Measurements from ENCODE around the gene KLK10. TPM values are rescaled to one million over a fixed set of nuclear protein-coding genes. Genes with fewer than 3 reads are reported as not detected.

The KLK10 gene
- total and polyA plus RNA-seq, 2 donors (not counting 3 experiments of a cell fraction or from before 2014, with no cell fraction given), result not detected

- H3K27me3 ChIP-seq (ENCODE audit: control insufficient read depth in 2 of 2, insufficient read depth in 2 of 2, low read length in 2 of 2), result no peaks in the 10 kb centered on the region
- H3K4me2 ChIP-seq (ENCODE audit: insufficient read depth, low read length), result no peak overlapping the region
- no peaks in the 10 kb centered on the region for H3K9me3 ChIP-seq (replicated peaks; ENCODE audit: control insufficient read depth, insufficient read depth, low read length)
- no peaks in the 10 kb centered on the region for H3K4me1 ChIP-seq (ENCODE audit: control insufficient read depth, extremely low read depth, insufficient read depth, low read length)
- H3K9ac ChIP-seq (replicated peaks; ENCODE audit: extremely low read depth, insufficient read depth, low read length), result no peak overlapping the region
- no peaks in the 10 kb centered on the region for H3K9me1 ChIP-seq (replicated peaks; ENCODE audit: control insufficient read depth, extremely low read depth, insufficient read depth, low read length)
- H3K27ac ChIP-seq (ENCODE audit: insufficient read depth, low read depth, low read length), result no peak overlapping the region
- dilution Hi-C loops (cut with MboI; ENCODE audit: extremely low pct_ligation_motif_present, low sequenced_read_pairs) (no loop called here), intact Hi-C loops (cut with micrococcal nuclease) (no loop called here)
- ChIA-PET CTCF (no interaction called here), POLR2A (no interaction called here)
- TF ChIP-seq POLR2AphosphoS5 (IDR thresholded peaks at IDR 0.05; ENCODE audit: insufficient read depth, low read depth, low read length), result no peak
- no peak for TF ChIP-seq FOS (IDR thresholded peaks at IDR 0.05; ENCODE audit: borderline replicate concordance, insufficient read depth, low read length)
- no peak for TF ChIP-seq CTCF (IDR thresholded peaks at IDR 0.05; ENCODE audit: extremely low read depth in 1 of 2, insufficient read depth in 1 of 2, low read depth in 1 of 2, low read length in 2 of 2)
- TF ChIP-seq MYC (IDR thresholded peaks at IDR 0.05; ENCODE audit: low read depth, low read length), result no peak
- TF ChIP-seq EZH2 (IDR thresholded peaks at IDR 0.05; ENCODE audit: borderline replicate concordance, low read depth, low read length, severe bottlenecking), result no peak
- no peak for TF ChIP-seq GATA2 (IDR thresholded peaks at IDR 0.05; ENCODE audit: insufficient read depth, insufficient read length, low read depth, low read length)
- TF ChIP-seq POLR2A (IDR thresholded peaks at IDR 0.05; ENCODE audit: low read depth, low read length), result no peak
- no peak for TF ChIP-seq JUN (IDR thresholded peaks at IDR 0.05; ENCODE audit: borderline replicate concordance, insufficient read depth, insufficient read length, low read depth)
- no peak for TF ChIP-seq MAX (IDR thresholded peaks at IDR 0.05; ENCODE audit: insufficient read depth, insufficient read length)
- FAIRE-seq, result no peak
- no peaks in the 10 kb centered on the region for H3K36me3 ChIP-seq (ENCODE audit: control insufficient read depth in 2 of 2, extremely low read depth in 1 of 2, insufficient read depth in 2 of 2, low read length in 2 of 2)
- H3K4me3 ChIP-seq (replicated peaks in 1 of 3; ENCODE audit: insufficient read depth in 1 of 3, low read depth in 1 of 3, low read length in 3 of 3), result no peak overlapping the region
- H4K20me1 ChIP-seq (replicated peaks; ENCODE audit: control insufficient read depth, extremely low read depth, insufficient read depth, low read length), result no peaks in the 10 kb centered on the region
- no peak for DNase-seq (ENCODE audit: low read depth, low spot score)
- no TSS peak for BruUV-seq (replicated peaks)
- H3K79me2 ChIP-seq (ENCODE audit: control insufficient read depth, insufficient read depth, low read length), result no peaks in the 10 kb centered on the region
- no peak overlapping the region for H2AFZ ChIP-seq (ENCODE audit: low read depth, low read length)
These were observed 45.9 kb upstream of the KLK10 start for GRCh38 chr19:51065221-51065960.

Measured in endothelial cell of umbilical vein (primary cell).